ENCODE measurements around the gene RRP1. TPM values are rescaled to one million over a fixed set of nuclear protein-coding genes. Genes with fewer than 3 reads are reported as not detected.

The RRP1 gene
- total RNA-seq, 1 donor from 2014 or later = 94.4 TPM

- peaks cover 54% of the 10 kb centered on the region for H3K4me1 Mint-ChIP-seq
- peak within 1 kb of the TSS; percentile 79 for H3K27ac Mint-ChIP-seq
- no peaks in the 10 kb centered on the region for H3K9me3 Mint-ChIP-seq
- peak within 1 kb of the TSS; percentile 97 for H3K4me3 Mint-ChIP-seq
- peaks cover 35% of the 10 kb centered on the region for H3K36me3 Mint-ChIP-seq (ENCODE audit: low read depth)
- intact Hi-C loops (cut with micrococcal nuclease) = loop anchor here (1.0 to 5.0 kb wide), 2 partner anchors 13 to 49 kb away; partner anchors contain the start of gene RRP1
- DNase-seq = peak; percentile 97
- no peaks in the 10 kb centered on the region for H3K27me3 Mint-ChIP-seq
Measured at GRCh38 chr21:43775795-43776430, 13.5 kb upstream of the RRP1 start, which contains the start of gene CSTB. CSTB (minus strand) TSS chr21:43776308; CDS start chr21:43776269, 39 bp downstream.

GRCh38 chr21:43777953-43778352 is 11.4 kb upstream of the RRP1 start:
- peaks cover 24% of the 10 kb centered on the region for H3K36me3 Mint-ChIP-seq (ENCODE audit: low read depth)
- peaks cover 57% of the 10 kb centered on the region for H3K4me1 Mint-ChIP-seq
- intact Hi-C loops (cut with micrococcal nuclease) = loop anchor here (5.0 kb wide), 1 partner anchor 51 kb away; no protein-coding TSS in a partner anchor
- peak overlapping the region; percentile 78 for H3K4me3 Mint-ChIP-seq
- peak overlapping the region; percentile 94 for H3K27ac Mint-ChIP-seq
- DNase-seq = no peak
- H3K9me3 Mint-ChIP-seq = no peaks in the 10 kb centered on the region
- H3K27me3 Mint-ChIP-seq = no peaks in the 10 kb centered on the region

DNA sequence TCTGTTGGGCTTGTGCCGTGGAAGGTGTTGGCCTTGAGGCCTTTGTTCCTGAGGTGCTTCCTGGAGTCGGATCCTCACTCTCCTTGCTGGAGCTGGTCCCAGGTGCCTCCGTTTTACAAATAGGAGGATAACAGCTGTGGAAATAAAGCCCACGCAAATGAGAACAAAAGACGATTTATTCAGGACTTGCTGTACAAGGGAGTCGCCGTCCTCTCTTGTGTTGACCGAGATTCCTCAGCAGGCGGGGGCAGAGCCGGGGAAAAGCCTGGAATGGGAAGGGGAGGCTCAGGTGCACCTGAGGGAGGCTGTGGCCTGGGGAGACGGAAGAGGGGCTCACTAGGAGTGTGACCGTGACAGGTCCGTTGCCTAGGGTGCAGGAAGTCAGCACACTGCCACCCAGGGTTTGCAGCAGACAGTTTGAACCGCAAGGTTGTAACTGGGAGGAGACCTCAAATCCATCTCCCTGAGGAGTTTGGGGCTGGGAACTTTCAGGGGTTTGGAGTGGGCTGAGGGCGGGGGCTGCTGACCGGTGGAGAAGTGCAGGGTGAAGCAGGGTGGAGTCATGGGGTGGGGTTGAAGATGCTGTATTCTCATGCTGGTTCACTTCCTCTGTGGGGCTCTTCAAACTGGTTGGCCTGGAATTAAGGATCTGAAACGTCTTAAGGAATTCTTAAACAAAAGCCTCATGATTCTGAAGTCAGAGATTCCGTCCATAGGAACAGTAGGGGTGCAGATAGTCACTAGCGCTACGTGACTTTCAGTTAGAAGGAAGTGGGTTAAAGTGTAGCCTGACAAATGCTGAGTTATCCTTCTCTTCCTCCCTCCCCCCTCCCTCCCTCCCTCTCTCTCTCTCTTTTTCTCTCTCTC is 10.7 kb upstream of the RRP1 start:
- Mint-ChIP-seq H3K27me3 (no peaks in the 10 kb centered on the region), H3K9me3 (no peaks in the 10 kb centered on the region), H3K36me3 (ENCODE audit: low read depth) (peaks cover 17% of the 10 kb centered on the region), H3K4me1 (peaks cover 59% of the 10 kb centered on the region), H3K4me3 (peak overlapping the region; percentile 78), H3K27ac (peak overlapping the region; percentile 94)
- peak; percentile 78 for DNase-seq
- intact Hi-C loops (cut with micrococcal nuclease) = loop anchor here (5.0 kb wide), 1 partner anchor 51 kb away; no protein-coding TSS in a partner anchor

GRCh38 chr21:43779660-43780059 is 9.7 kb upstream of the RRP1 start:
- H3K9me3 Mint-ChIP-seq = no peaks in the 10 kb centered on the region
- H3K4me1 Mint-ChIP-seq = peaks cover 55% of the 10 kb centered on the region
- peak overlapping the region; percentile 11 for H3K4me3 Mint-ChIP-seq
- H3K27ac Mint-ChIP-seq = no peak overlapping the region
- intact Hi-C loops (cut with micrococcal nuclease) = loop anchor here (5.0 to 10.0 kb wide), 2 partner anchors 52 to 115 kb away; no protein-coding TSS in a partner anchor
- no peaks in the 10 kb centered on the region for H3K27me3 Mint-ChIP-seq
- DNase-seq = no peak
- H3K36me3 Mint-ChIP-seq (ENCODE audit: low read depth) = peaks cover 9% of the 10 kb centered on the region

GRCh38 chr21:43781846-43782245 is 7.5 kb upstream of the RRP1 start:
- Mint-ChIP-seq H3K9me3 (no peaks in the 10 kb centered on the region), H3K27me3 (no peaks in the 10 kb centered on the region), H3K27ac (peak overlapping the region; percentile 91), H3K4me1 (peaks cover 50% of the 10 kb centered on the region), H3K36me3 (ENCODE audit: low read depth) (peaks cover 1% of the 10 kb centered on the region), H3K4me3 (peak overlapping the region; percentile 70)
- no peak for DNase-seq
- intact Hi-C loops (cut with micrococcal nuclease) = loop anchor here (10.0 kb wide), 1 partner anchor 117 kb away; no protein-coding TSS in a partner anchor

GRCh38 chr21:43782431-43783097 is 6.8 kb upstream of the RRP1 start:
- Mint-ChIP-seq H3K27ac (peak overlapping the region; percentile 91), H3K27me3 (no peaks in the 10 kb centered on the region), H3K4me1 (peaks cover 48% of the 10 kb centered on the region), H3K9me3 (no peaks in the 10 kb centered on the region), H3K36me3 (ENCODE audit: low read depth) (peaks cover 1% of the 10 kb centered on the region), H3K4me3 (peak overlapping the region; percentile 70)
- no peak for DNase-seq
- intact Hi-C loops (cut with micrococcal nuclease) = loop anchor here (10.0 kb wide), 1 partner anchor 118 kb away; no protein-coding TSS in a partner anchor

- Mint-ChIP-seq H3K4me3 (peak overlapping the region; percentile 70), H3K36me3 (ENCODE audit: low read depth) (peaks cover 1% of the 10 kb centered on the region), H3K9me3 (no peaks in the 10 kb centered on the region), H3K27me3 (no peaks in the 10 kb centered on the region), H3K27ac (peak overlapping the region; percentile 91), H3K4me1 (peaks cover 46% of the 10 kb centered on the region)
- intact Hi-C loops (cut with micrococcal nuclease) = loop anchor here (10.0 kb wide), 1 partner anchor 118 kb away; no protein-coding TSS in a partner anchor
- no peak for DNase-seq
Measured at GRCh38 chr21:43783098-43783700, 6.2 kb upstream of the RRP1 start.

GRCh38 chr21:43785134-43785533 is 4.2 kb upstream of the RRP1 start:
- Mint-ChIP-seq H3K27ac (no peak overlapping the region), H3K9me3 (no peaks in the 10 kb centered on the region), H3K36me3 (ENCODE audit: low read depth) (peaks cover 5% of the 10 kb centered on the region), H3K4me3 (no peak overlapping the region), H3K27me3 (no peaks in the 10 kb centered on the region), H3K4me1 (peaks cover 30% of the 10 kb centered on the region)
- intact Hi-C loops (cut with micrococcal nuclease) = loop anchor here (10.0 kb wide), 1 partner anchor 120 kb away; no protein-coding TSS in a partner anchor
- DNase-seq = no peak

DNA sequence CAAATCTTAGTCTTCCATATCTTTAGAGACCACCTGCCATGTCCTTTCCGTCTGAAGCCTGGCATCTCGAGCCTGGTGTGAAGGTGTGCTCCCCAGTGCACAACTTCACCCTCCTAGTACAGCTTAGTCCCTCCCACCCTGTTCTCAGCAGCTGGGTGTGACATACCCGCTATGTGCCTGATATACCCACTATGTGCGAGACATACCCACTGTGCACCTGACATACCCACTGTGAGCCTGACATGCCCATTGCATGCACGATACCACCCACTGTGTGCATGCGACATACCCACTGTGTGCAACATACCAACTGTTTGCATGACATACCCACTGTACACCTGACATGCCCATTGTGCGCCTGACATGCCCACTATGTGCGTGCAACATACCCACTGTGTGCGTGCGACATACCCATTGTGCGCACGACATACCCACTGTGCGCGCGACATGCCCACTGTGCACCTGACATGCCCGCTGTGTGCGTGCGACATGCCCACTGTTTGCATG is 3.0 kb upstream of the RRP1 start:
- H3K9me3 Mint-ChIP-seq = no peaks in the 10 kb centered on the region
- no peaks in the 10 kb centered on the region for H3K27me3 Mint-ChIP-seq
- peak overlapping the region; percentile 73 for H3K27ac Mint-ChIP-seq
- peaks cover 15% of the 10 kb centered on the region for H3K36me3 Mint-ChIP-seq (ENCODE audit: low read depth)
- H3K4me1 Mint-ChIP-seq = peaks cover 34% of the 10 kb centered on the region
- no peak overlapping the region for H3K4me3 Mint-ChIP-seq
- DNase-seq = no peak
- intact Hi-C loops (cut with micrococcal nuclease) = loop anchor here (10.0 kb wide), 1 partner anchor 122 kb away; no protein-coding TSS in a partner anchor

GRCh38 chr21:43786807-43787440 is 2.5 kb upstream of the RRP1 start:
- Mint-ChIP-seq H3K4me3 (no peak overlapping the region), H3K4me1 (peaks cover 33% of the 10 kb centered on the region), H3K9me3 (no peaks in the 10 kb centered on the region), H3K36me3 (ENCODE audit: low read depth) (peaks cover 19% of the 10 kb centered on the region), H3K27ac (no peak overlapping the region), H3K27me3 (no peaks in the 10 kb centered on the region)
- intact Hi-C loops (cut with micrococcal nuclease) = loop anchor here (10.0 kb wide), 1 partner anchor 122 kb away; no protein-coding TSS in a partner anchor
- DNase-seq = no peak

DNA sequence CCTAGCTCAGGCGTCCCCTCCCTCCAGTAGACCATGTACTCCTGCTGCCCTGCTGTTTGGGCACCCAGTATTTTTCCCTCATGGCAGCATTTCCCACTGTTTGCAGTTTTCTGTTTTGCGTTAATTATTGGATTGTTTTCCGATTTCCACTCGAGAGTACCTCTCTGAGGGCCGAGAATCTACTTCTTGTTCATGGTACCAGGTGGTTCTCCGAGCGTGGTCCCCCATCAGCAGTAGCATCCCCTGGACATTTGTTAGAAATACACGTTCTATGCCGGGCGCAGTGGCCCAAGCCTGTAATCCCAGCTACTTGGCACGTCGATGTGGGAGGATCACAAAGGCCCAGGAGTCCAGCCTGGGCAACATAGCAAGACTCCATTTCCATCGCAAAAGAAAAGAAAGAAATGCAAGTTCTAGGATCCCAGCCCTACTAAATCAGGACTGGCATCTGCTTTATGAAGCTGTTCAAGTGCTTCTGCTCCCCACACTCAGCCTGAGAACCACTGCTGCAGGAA is 690 bp downstream of the RRP1 start:
- peaks cover 20% of the 10 kb centered on the region for H3K4me1 Mint-ChIP-seq

GRCh38 chr21:43792406-43792805 is 3.0 kb downstream of the RRP1 start:
- Mint-ChIP-seq H3K9me3 (no peaks in the 10 kb centered on the region), H3K27ac (peak overlapping the region; percentile 64), H3K27me3 (no peaks in the 10 kb centered on the region), H3K4me3 (peak overlapping the region; percentile 65), H3K36me3 (ENCODE audit: low read depth) (peaks cover 69% of the 10 kb centered on the region), H3K4me1 (peaks cover 20% of the 10 kb centered on the region)
- intact Hi-C loops (cut with micrococcal nuclease) = no loop called here
- DNase-seq = no peak

More for the DNA sequence above, 690 bp downstream of the RRP1 start:
- no peaks in the 10 kb centered on the region for H3K27me3 Mint-ChIP-seq
- peak overlapping the region; percentile 90 for H3K27ac Mint-ChIP-seq
- intact Hi-C loops (cut with micrococcal nuclease) = no loop called here
- H3K9me3 Mint-ChIP-seq = no peaks in the 10 kb centered on the region
- no peak for DNase-seq
- peaks cover 47% of the 10 kb centered on the region for H3K36me3 Mint-ChIP-seq (ENCODE audit: low read depth)
- peak overlapping the region; percentile 93 for H3K4me3 Mint-ChIP-seq

All from activated CD4-positive, alpha-beta T cell treated with anti-CD3 and anti-CD28 coated beads, Interleukin-2, amount 10 ng/mL, durations not matched to agents 24 days and 14 days (primary cell).